Measurements from ENCODE around the gene WWOX.

DNA sequence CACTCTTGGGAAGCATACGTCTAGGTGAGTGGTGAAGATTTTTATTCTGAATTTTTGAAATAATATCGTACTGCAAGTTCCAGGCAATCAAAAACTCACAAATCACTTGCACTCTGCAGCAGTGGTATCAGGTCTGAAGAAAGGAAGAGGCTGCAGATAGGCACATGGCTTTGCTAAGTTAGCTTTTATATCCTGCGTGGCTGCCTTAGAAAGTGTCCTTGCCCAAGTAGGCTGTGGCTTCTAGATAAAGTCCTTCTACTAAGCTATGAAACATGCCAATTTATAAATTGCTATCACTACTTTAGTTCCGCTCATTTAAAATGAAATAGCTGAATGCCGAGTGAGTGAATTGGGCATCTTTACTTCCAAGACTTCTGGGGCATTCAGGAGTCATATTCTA, 17.9 kb downstream of the WWOX start:
- TF ChIP-seq POLR2AphosphoS5 (IDR thresholded peaks at IDR 0.05; ENCODE audit: borderline replicate concordance, low read depth, low read length) (no peak), EZH2 (IDR thresholded peaks at IDR 0.05) (no peak), FOXP2 (optimal IDR thresholded peaks at IDR 0.05; ENCODE audit: control extremely low read depth, extremely low read length, insufficient read depth) (no peak)

Data from SK-N-MC (cell line).